IPS-15b (cell line): ENCODE results near the gene SIK3.

Experiments used
- H3K27me3 ChIP-seq: one replicate; pipeline ENCODE4 v1.6.1; 2013; ENCODE audit warnings: low read length; ENCODE audit not compliant: control insufficient read depth, insufficient read depth
- H3K36me3 ChIP-seq: one replicate; pipeline ENCODE4 v1.6.1; 2013; ENCODE audit warnings: low read length; ENCODE audit not compliant: control insufficient read depth, insufficient read depth
- H3K4me1 ChIP-seq: one replicate; pipeline ENCODE4 v1.6.1; 2013; ENCODE audit warnings: mild to moderate bottlenecking, low read length; ENCODE audit not compliant: control insufficient read depth, insufficient read depth
- H3K4me3 ChIP-seq: one replicate; pipeline ENCODE4 v1.5.1; 2013; ENCODE audit warnings: low read depth, low read length
- H3K9ac ChIP-seq: one replicate; pipeline ENCODE4 v1.6.1; 2013; ENCODE audit warnings: low read depth, mild to moderate bottlenecking, low read length
- H3K9me3 ChIP-seq: one replicate; pipeline ENCODE4 v1.6.1; 2013; ENCODE audit warnings: mild to moderate bottlenecking, low read length; ENCODE audit not compliant: control insufficient read depth, insufficient read depth

Gene SIK3

GRCh38 chr11:116874251-116874650 lies 224.0 kb downstream of the SIK3 start:
- Histone ChIP-seq H3K36me3 (peaks cover 14% of the 10 kb centered on the region), H3K4me3 (no peak overlapping the region), H3K27me3 (no peaks in the 10 kb centered on the region), H3K9ac (no peak overlapping the region), H3K4me1 (no peaks in the 10 kb centered on the region), H3K9me3 (no peaks in the 10 kb centered on the region)

- H3K4me3 ChIP-seq = no peak overlapping the region
- H3K9ac ChIP-seq = no peak overlapping the region
- no peaks in the 10 kb centered on the region for H3K27me3 ChIP-seq
- H3K36me3 ChIP-seq = peaks cover 14% of the 10 kb centered on the region
- no peaks in the 10 kb centered on the region for H3K9me3 ChIP-seq
- H3K4me1 ChIP-seq = no peaks in the 10 kb centered on the region
Observed at GRCh38 chr11:116873381-116873780, 224.8 kb downstream of the SIK3 start.

- Histone ChIP-seq H3K9ac (no peak overlapping the region), H3K36me3 (peaks cover 24% of the 10 kb centered on the region)
Observed at GRCh38 chr11:116871248-116871647, 227.0 kb downstream of the SIK3 start.

DNA sequence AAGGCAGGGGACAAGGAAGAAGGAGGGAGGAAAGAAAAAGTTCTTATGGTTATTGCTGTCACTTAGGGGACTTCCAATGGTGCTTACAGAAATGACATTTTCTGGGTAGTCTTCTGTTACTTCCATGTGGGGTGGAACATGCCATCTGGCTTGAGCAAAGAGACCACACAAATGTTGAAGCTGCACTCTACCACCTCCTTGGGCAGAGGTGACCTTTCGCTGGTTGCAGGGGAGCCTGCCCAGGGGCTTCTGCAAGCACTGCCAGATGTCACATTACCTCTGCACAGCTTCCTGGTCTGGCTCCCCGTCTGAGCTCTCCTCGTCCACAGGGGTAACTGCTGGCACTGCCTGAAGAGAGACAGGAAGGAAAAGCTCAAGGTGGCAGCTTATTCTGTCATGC lies 228.2 kb downstream of the SIK3 start:
- no peaks in the 10 kb centered on the region for H3K27me3 ChIP-seq
- H3K9me3 ChIP-seq = no peaks in the 10 kb centered on the region
- no peak overlapping the region for H3K4me3 ChIP-seq
- peaks cover 20% of the 10 kb centered on the region for H3K36me3 ChIP-seq
- H3K9ac ChIP-seq = no peak overlapping the region
- H3K4me1 ChIP-seq = no peaks in the 10 kb centered on the region

More at GRCh38 chr11:116871248-116871647, 227.0 kb downstream of the SIK3 start:
- Histone ChIP-seq H3K27me3 (no peaks in the 10 kb centered on the region), H3K9me3 (no peaks in the 10 kb centered on the region), H3K4me3 (no peak overlapping the region), H3K4me1 (no peaks in the 10 kb centered on the region)

DNA sequence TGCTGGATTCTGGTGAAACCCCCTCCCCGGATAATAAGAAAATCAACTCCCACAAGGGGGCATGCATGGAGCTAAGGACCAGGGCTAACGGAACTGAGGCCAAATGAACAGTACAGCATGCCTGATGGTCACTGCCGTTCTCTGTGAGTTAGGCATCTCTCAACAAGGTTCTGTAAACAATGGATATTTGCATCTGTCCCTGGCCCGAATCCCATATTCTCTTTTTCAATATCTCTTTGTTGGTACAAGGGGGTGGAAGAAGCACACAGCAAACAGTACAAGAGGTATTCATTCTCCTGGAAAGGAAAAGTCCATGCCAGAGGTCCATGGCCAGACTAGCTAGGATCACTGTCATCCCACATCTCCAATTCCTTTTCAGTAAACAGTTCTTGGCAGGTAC lies 228.6 kb downstream of the SIK3 start:
- Histone ChIP-seq H3K4me1 (no peaks in the 10 kb centered on the region), H3K27me3 (no peaks in the 10 kb centered on the region), H3K9ac (no peak overlapping the region), H3K4me3 (no peak overlapping the region), H3K9me3 (no peaks in the 10 kb centered on the region), H3K36me3 (peaks cover 20% of the 10 kb centered on the region)

DNA sequence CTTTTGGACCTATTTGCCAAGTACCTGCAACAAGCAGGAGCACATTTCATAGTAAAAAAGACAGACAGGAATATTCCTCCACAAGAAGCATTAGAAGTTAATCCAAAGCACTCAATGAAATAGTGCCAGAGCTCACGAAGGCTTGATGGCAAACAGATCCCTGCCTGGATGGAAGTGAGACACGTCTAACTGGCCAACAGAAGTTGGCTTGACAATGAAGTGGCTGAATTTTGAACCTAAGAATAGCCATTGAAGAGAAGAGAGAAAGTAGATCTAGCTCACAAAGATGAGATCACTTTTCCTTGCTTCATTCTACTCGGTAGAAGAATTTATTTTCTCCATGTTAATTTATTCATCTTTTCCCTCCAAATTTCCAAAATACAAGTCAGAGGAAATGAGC lies 230.2 kb downstream of the SIK3 start:
- H3K4me3 ChIP-seq = no peak overlapping the region
- H3K27me3 ChIP-seq = no peaks in the 10 kb centered on the region
- H3K9ac ChIP-seq = no peak overlapping the region
- H3K9me3 ChIP-seq = no peaks in the 10 kb centered on the region
- H3K36me3 ChIP-seq = peaks cover 19% of the 10 kb centered on the region
- no peaks in the 10 kb centered on the region for H3K4me1 ChIP-seq

DNA sequence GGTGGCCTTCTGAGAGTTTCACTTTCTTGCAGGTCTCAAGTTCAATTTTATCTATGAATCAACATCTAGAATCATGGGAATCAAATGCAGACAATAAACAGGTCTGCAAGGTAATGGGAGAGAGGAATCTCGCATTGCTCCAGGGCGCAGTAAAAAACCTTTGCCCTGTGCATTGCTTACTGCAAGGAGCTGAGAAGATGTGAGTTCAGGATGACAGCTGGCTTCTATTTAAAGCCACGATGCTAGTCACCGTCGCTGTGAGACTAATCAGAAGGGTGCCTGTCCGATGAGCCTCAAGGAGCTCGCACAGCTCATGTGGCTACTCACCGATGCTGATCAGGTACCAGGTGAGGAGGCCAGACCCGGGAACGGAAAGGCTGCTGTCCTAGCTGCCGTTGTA lies 230.6 kb downstream of the SIK3 start:
- Histone ChIP-seq H3K27me3 (no peaks in the 10 kb centered on the region), H3K36me3 (peaks cover 17% of the 10 kb centered on the region), H3K4me3 (no peak overlapping the region), H3K9me3 (no peaks in the 10 kb centered on the region), H3K4me1 (no peaks in the 10 kb centered on the region), H3K9ac (no peak overlapping the region)

- Histone ChIP-seq H3K9me3 (no peaks in the 10 kb centered on the region), H3K4me1 (no peaks in the 10 kb centered on the region), H3K36me3 (peaks cover 17% of the 10 kb centered on the region), H3K4me3 (no peak overlapping the region), H3K27me3 (no peaks in the 10 kb centered on the region), H3K9ac (no peak overlapping the region)
Observed at GRCh38 chr11:116866804-116867455, 231.3 kb downstream of the SIK3 start.

- H3K36me3 ChIP-seq = peaks cover 19% of the 10 kb centered on the region
- no peak overlapping the region for H3K9ac ChIP-seq
- H3K27me3 ChIP-seq = no peaks in the 10 kb centered on the region
- H3K4me1 ChIP-seq = no peaks in the 10 kb centered on the region
- no peaks in the 10 kb centered on the region for H3K9me3 ChIP-seq
- H3K4me3 ChIP-seq = no peak overlapping the region
Observed at GRCh38 chr11:116865696-116866095, 232.5 kb downstream of the SIK3 start.

- no peak overlapping the region for H3K9ac ChIP-seq
- H3K27me3 ChIP-seq = no peaks in the 10 kb centered on the region
- H3K4me1 ChIP-seq = no peaks in the 10 kb centered on the region
- H3K36me3 ChIP-seq = peaks cover 22% of the 10 kb centered on the region
- H3K9me3 ChIP-seq = no peaks in the 10 kb centered on the region
- H3K4me3 ChIP-seq = no peak overlapping the region
Observed at GRCh38 chr11:116864531-116864930, 233.7 kb downstream of the SIK3 start.

GRCh38 chr11:116862951-116863350 lies 235.3 kb downstream of the SIK3 start:
- H3K9ac ChIP-seq = no peak overlapping the region
- no peaks in the 10 kb centered on the region for H3K4me1 ChIP-seq
- no peaks in the 10 kb centered on the region for H3K27me3 ChIP-seq
- no peaks in the 10 kb centered on the region for H3K9me3 ChIP-seq
- peaks cover 36% of the 10 kb centered on the region for H3K36me3 ChIP-seq
- H3K4me3 ChIP-seq = no peak overlapping the region

- no peaks in the 10 kb centered on the region for H3K4me1 ChIP-seq
- H3K4me3 ChIP-seq = no peak overlapping the region
- H3K36me3 ChIP-seq = peaks cover 36% of the 10 kb centered on the region
- no peak overlapping the region for H3K9ac ChIP-seq
- H3K27me3 ChIP-seq = no peaks in the 10 kb centered on the region
- no peaks in the 10 kb centered on the region for H3K9me3 ChIP-seq
Observed at GRCh38 chr11:116862185-116862584, 236.0 kb downstream of the SIK3 start.
